Neural cell (in vitro differentiated cells): ENCODE results near the gene TMEFF1.

Experiments used
- CTCF ChIP-seq: fragments of 450-650 bp; IDR thresholded peaks from 2 replicates; pipeline ENCODE4 v1.5.1; 2014; ENCODE audit warnings: antibody characterized with exemption, mild to moderate bottlenecking, moderate library complexity; ENCODE audit not compliant: poor library complexity, severe bottlenecking
- POLR2AphosphoS5 ChIP-seq: IDR thresholded peaks from 2 replicates; pipeline ENCODE4 v1.6.1; 2012
- RAD21 ChIP-seq: fragments of 450-650 bp; conservative IDR thresholded peaks from 2 replicates; pipeline ENCODE4 v1.6.1; 2014; ENCODE audit warnings: antibody characterized with exemption, mild to moderate bottlenecking, moderate library complexity

- no peak for TF ChIP-seq RAD21
- no peak for TF ChIP-seq CTCF
- no peak for TF ChIP-seq POLR2AphosphoS5
Measured at GRCh38 chr9:100554935-100555401, 82.0 kb downstream of the TMEFF1 start.
